Retina (tissue), 1 donor: Measurements from ENCODE around the gene BAIAP2.
A peak's percentile ranks its signal among the peaks of the same experiment; 100 is the strongest.

ENCODE experiments used
- DNase-seq: peaks from one replicate; pipeline ENCODE4 v3.0.0-alpha.2; 2016

Gene BAIAP2, protein sequence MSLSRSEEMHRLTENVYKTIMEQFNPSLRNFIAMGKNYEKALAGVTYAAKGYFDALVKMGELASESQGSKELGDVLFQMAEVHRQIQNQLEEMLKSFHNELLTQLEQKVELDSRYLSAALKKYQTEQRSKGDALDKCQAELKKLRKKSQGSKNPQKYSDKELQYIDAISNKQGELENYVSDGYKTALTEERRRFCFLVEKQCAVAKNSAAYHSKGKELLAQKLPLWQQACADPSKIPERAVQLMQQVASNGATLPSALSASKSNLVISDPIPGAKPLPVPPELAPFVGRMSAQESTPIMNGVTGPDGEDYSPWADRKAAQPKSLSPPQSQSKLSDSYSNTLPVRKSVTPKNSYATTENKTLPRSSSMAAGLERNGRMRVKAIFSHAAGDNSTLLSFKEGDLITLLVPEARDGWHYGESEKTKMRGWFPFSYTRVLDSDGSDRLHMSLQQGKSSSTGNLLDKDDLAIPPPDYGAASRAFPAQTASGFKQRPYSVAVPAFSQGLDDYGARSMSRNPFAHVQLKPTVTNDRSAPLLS

DNA sequence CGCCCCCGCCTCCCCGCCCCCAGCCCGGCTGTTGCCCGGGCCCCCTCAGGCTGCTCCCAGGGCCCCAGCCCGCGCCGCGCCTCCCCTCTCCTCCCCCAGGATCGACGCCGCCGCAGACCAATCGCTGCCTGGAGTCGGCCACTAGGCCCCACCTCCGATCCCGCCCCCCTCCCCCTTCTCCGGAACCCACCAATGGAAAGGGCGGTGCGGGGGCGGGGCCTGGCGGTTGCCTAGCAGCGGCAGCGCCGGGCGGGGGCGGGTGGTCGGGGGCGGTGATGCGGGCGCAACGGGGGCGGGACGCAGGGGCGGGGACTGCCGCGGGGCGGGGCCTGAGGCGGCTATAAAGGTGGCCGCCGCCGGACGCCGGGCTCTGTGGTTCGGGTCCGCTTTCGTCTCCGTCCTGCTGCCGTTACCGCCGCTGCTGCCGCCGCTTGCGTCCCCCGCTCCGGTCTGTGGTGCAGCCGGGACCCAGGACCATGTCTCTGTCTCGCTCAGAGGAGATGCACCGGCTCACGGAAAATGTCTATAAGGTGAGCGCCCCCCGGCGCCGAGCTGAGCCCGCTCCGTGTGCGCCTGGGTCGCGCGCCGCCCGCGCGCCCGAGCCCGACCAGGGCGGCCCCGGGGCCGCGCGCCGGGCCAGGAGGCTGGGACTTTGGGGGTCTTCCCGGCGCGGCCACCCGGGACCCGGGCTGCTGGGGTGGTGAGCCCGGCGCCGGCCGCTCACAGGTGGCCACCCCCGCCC is at the start of gene BAIAP2:
Gene BAIAP2, plus strand, starts transcription at position 373 of the 742 bp plus-strand sequence. Its CDS starts 104 bp downstream, at position 477.
- DNase-seq, result peak; percentile 90

DNA sequence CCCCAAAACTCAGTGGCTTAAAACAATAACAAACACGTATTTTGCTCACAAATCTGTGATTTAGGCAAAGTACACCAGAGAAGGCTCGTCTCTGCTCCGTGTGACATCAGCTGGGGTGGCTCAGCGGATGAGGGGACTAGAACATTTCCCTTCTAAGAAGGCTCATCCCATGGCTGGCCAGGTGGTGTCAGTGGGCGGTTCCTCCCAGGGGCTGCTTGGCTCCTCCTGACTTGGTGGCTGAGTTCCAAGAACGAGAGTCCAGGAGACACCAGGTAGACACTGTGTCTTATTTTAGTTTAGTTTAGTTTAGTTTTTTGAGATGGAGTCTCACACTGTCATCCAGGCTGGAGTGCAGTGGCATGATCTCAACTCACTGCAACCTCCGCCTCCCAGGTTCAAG is 48.9 kb upstream of the BAIAP2 start:
- no peak for DNase-seq

DNA sequence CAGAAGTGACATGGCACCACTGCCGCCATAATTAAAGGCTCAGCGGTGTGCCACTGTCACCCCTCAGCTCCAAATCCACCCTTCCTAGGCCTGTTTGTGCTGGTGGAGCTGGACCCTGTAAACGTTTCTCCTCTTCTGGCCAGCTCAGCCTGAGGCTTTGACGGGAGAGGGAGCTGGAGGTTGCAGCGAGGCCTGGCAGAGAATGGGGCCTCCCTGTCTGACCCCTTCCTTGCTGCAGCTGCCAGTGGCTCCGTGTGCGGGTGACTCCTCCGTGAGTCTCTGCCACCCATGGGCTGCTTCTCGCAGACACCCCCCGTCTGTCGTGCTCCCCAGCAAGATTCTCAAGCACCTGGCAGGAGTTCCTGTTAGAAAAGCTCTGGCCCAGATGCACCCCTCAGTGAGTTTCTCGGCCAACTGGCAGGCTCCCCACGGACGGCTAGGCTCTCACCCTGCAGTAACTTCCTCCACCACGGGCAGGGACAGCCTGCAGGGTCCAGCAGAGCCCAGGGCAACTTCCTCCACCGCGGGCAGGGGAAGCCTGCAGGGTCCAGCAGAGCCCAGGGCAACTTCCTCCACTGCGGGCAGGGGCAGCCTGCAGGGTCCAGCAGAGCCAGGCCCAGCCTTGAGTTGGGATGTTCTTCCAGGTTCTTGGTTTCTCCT is 48.0 kb upstream of the BAIAP2 start:
- no peak for DNase-seq

DNA sequence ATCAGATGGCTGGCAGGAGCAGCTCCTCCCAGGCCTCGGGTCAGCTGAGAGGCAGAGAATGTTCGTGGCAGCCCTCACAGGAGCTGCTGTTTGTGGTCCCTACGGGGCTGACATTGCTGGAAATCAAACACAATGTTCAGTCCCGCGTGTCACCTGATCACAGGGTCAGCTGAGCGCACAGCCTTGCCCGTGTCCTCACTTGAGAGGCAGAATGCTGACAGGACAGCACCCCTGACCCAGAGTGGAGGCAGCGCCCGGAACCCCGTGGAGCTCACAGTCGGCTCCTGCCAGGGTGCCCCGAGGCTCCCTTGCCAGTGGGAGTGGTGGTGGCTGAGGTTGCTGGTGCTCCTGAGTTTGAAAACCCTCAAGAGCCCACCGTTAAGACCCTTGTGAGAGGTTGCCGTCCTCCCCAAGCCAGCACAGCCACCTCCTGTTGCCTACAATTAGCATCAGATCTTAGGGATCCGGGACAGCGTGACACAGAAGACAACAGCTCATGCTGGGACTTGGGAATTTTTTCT is 47.0 kb upstream of the BAIAP2 start:
- DNase-seq, result peak; percentile 76

DNA sequence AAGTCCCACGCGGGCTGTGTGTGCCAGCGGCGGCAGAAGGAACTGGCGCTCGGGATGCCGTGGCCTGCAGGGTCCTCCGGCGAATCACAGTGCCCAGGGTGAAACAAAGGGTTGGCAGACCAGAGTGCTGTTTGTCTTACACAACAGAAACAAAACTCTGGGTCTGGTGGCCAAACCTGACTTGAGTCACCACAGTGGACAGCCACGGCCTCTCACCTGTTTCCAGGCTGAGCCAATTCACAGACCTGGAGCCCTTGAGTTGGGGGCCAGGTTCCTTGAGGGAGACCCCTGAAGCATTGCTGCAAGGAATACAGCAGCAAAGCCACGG is 45.4 kb upstream of the BAIAP2 start:
- no peak for DNase-seq

DNA sequence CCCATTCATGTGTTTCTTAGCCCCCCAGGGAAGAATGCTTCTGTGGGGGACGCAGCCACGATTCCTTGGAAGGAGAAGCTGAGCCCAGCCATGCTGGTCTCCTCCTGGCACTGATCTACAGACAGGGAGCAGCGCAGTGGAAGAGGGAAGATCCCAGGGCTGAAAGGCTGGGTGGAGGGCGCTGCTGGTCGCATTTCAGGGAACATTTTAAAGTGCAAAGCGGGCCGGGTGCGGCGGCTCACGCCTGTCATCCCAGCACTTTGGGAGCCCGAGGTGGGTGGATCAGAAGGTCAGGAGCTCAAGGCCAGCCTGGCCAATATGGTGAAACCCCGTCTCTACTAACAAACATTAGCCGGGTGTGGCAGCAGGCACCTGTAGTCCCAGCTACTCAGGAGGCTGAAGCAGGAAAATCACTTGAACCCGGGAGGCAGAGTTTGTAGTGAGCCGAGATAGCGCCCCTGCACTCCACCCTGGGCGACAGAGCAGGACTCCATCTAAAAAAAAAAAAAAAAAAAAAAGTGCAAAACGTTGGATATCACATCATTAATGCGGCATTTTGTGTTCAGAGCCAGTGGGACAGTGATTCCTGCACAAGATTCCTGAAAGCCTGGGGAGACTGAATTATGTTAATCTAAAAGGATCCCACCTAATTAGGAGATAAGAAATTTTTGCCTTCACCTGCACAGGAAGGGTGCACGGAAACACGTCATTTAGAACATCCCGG is 43.9 kb upstream of the BAIAP2 start:
- no peak for DNase-seq

DNA sequence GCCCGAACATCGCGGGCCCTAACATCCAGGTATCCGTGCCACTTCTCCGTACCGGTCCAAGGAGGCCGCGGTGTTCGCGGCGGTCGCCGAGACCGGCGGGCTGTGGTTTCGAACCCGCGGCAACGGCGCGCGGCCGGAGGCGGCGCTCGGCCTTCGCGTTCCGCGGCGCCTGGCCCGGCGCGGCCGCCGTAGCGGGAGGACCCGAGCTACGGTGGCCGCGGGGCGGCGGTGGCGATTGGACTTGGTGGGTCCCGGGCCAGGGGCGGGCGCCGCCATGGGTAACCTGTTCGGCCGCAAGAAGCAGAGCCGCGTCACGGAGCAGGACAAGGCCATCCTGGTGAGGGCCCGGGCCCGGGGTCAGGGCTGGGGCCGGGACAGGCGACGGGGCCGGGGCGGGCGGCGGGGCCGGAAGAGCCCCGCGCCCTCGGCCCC is 43.3 kb upstream of the BAIAP2 start, which contains the start of gene CHMP6:
Gene CHMP6, plus strand, starts transcription at position 197 of the 432 bp plus-strand sequence. Its CDS starts 78 bp downstream, at position 275.
- peak; percentile 87 for DNase-seq

DNA sequence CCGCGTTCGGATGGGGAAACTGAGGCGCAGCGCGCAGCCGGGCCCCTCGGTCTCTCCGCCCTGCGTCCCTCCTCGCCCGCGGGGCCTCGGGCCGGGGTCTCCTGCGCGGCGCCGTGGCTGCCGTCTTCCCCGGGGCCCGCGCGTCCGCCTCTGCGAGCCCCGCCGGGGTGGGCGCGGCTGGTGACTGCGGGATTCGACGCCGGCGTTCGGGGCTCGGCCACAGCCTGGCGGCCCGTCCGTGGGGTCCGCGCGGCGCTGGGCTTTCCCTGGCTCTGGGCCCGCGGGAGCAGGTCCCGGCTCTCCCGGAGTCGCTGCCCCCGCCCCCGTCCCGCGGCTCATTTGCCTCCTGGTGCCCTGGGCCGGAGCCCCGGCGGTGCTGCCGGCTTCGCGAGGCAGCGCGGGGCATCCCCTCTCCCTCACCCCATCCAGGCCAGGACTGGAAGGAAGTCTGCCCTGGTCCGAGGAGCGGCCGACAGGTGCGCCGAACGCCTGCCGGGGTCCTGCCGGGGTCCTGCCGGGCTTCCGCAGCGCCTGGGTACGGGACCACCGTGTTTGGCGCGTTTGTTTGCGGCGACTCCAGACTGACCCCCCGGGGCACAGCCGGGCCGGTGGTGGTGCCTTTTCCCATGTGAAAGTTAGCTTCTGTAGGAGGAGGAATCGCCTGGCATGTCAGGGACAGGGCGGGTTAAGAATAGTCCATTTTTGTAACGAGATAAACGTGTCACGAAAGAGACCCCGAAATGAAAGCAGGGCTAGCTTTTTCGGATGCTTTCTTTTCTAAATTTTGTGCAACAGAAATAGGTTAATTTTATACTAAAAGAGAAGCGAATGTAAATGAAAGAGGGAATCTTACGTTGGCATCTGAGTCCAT is 42.6 kb upstream of the BAIAP2 start:
- peak; percentile 40 for DNase-seq

DNA sequence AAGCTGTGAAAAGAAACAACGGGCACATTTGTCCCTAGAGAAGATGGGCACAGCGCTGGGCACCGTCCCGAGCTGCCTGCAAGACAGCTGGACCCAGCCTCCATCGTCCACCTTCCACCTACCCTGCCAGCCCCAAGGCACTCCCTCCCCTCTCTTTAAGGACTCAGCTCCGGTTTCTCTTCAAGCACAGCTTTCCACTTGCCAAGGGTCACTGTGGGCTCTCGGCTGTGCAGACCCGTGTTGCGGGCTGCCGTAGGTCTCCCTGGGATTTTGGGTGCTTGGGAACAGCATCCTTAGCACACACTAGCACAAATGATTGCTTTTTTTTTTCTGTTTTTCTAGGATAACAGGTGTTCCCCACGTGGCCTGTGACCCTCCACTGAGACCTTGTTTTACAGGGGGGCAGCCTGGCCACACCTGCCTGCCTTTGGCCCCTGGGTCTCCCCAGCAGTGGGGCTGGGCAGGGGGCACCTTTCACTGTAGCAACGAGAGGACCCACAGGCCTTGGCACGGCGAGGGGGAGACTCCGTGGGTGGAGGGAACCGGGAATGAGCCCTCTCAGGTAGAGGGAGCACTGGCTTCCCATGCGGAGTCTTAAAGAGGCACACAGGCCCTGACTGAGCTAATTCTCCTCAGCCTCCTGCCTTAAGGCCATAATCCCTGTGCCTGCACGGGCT is 41.9 kb upstream of the BAIAP2 start:
- DNase-seq, result no peak

DNA sequence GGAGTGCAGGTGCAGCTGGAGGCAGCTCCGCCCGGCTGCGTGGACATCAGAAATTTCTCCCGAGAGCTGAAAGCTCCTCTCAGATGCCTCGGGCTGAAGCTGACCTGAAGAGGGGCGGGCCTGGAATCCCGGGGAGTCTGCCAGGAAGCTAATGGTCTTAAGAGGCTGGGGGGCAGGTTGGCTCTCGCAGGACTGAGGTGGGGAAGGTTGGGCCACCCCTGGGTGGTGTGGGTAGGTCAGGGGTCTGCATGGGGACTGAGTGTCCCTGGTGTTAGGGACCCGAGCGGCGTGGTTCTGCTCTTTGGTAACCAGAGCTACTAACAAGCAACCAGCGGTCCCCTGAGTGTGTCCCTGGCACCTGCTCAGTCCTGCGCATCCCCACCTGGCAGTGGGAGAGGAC is 39.8 kb upstream of the BAIAP2 start:
- no peak for DNase-seq

DNA sequence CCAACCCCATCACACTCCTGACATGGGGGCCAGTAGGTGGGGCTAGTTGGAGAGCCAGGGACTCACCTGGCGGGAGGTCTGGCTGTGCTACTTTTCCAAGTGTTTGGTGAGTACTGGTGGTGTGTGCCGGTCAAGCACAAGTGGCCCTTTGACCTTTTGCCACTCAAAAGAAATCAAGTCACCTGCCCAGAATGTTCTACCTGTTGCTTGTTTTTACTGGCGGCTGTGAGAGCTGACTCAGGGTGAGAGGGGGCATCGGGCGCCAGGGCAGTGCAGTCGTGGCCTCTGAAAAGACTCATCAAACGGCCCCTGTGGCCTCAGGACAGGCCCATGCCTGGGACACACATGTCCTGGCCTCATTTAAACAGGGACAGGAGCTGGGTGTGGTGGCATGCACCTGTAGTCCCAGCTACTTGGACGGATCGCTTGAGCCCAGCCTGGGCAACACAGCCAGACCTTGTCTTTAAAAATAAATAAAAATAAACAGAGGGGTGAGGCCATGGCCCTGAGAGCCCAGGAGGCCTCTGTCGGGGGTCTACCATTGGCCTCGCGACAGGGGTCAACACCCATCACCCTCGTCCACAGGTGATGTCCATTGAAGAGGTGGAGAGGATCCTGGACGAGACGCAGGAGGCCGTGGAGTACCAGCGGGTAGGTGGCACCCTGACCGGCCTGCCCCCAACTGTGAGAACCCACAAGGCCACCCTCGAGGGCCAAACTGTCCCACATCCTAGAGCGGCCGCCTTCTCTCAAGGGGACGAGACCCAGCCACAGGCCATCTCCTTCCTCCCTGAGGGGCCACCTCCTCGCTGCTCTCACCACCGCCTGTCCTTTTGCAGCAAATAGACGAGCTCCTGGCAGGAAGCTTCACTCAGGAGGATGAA is 38.3 kb upstream of the BAIAP2 start:
- no peak for DNase-seq

DNA sequence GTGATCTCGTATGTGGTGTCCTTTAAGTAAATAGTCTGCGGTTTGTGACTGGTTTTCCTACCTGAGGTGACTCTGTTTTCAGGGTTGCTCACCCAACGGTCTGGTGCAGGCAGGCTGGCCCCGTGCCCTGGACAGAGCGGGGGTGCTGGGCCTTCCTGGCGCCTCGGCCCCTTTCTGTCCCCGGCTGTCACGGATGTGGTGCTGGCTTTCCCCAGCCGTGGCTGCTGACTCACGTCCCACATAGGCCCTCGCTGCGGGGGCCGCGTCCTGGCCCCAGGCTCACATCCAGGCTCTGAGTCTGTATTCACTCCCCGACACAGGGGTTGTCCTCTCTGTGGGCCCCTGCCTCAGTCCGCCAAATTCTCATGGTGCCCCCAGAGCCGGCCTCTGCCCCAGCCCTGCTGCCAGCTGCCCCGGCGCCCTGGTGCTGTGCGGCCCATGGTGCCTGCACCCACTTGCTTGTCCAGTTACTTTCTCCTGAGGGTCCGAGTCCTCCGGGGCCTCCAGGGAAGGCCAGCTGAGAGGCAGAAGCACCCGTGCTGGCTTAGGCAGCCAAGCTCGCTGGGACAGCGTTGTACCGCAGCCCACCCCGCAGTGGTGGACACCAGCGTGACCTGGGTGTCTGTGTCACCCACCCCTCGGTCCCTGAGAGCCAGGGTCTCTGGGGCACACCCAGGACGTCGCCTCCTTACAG is 37.4 kb upstream of the BAIAP2 start:
- DNase-seq, result no peak

DNA sequence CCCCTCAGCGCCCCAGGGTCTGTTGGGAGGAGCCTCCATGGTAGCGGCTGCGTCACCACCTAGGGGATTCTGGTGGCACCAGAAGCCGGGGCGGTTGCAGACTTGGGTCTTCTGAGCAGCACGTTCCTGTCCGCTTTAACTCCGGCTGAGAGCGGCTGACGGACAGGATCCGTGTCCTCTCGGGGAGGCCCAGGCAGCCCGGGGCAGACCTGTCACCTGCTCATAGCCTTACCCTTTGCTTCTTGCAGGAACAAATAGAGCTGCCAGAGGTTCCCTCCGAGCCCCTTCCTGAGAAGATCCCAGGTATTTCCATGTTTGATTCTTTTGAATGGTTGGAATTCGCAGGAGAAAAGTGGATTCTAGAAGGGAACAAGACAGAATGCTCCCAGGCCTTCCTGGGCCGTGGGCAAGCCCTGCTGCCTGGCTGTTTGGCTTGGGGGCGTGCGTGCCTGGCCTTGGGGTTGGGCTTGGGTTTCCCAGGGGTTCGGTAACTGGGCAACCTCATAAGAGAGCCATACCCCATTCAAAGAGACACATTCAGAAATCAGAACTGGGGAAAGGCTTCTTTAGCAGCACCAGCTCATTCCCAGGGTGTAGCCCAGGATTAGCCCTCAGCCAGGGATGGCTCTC is 36.7 kb upstream of the BAIAP2 start:
- DNase-seq, result no peak

DNA sequence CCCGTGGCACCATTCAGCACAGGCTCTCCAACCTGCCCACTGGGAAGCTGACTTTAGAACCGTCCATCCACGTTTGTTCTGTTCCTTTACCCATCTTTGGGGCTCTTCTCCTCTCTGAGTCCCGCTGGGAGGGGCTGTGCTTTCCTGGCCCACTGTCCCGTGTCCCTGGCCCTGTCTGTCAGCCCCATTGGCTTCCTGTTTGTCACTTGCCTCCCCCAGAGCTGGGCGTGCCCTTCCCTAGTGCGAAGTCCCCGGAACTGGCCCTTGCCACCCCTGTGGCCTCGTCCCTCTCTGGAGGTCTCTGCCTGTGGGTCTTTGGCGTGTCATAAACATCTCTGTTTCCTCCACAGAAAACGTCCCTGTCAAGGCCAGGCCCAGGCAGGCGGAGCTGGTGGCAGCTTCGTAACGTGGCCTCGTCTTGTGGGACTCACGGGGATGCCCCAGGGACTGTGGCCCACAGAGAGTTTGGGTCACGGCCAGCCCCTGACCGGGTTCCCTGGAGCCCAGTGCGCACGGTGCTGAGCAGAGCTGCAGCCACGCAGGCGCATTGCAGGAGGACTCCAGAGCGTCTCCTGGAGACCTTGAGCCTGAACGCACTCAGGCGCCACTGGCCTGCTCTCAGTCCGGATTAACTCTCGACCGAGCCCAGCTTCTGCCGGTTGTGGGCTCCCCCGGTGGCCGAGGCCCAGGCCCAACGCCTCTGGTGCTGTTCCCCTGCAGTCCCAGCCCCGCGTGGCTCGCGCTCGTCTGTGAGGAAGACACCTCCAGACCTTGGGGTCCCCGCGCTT is 36.0 kb upstream of the BAIAP2 start:
- no peak for DNase-seq

DNA sequence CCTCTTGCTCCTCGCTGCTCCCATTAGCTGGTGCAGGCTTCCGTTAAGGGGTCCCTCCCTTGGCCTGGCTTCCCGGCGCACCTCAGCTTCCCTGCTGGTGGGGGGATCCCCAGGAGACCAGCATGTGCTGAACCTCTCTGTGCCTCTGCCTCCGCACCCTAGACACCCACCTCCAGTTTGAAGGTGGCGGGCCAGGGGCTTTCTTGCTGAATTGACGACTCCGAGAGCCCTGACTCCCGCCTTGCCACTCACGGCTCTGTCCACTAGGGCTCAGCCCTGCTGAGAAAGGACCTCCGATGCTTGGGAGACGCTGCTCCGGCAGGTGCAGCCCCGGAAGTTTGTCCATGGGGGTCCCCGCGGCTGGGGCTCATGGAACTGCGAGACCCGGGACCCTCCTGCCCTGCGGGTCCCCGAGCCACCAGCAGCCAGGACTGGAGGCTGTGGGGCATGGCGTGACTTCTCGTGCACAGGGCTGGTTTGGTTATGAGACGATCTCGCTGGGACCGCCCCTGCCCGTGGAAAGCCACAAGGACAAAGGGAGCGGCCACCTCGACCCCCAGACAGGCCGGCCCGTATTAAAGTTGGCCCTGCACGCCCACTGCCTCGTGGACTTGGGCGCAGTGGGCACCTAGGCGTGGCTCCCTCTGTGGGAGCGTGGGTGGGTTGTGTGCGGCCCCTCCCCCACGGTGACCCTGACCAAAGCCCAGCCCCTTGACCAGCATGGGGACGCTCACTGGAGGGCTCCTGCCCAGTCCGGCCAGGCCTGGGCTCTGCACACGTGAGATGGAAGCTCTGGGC is 35.2 kb upstream of the BAIAP2 start:
- DNase-seq, result no peak

DNA sequence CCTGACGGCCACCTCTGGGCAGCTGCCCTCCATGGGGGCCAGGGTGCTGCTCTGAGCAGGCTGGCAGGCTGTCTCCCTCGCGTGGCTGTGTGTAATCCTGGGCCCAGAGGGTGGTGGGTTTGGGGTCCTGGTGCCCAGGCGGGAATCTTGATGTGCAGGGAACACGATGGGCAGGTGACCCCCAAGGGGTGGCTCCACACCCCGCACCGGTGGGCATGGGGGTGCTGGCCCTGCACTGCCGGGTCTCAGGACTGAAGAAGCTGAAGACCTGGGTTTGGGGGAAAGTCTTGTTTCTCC is 34.7 kb upstream of the BAIAP2 start:
- no peak for DNase-seq
